Heart left ventricle (tissue), 16 donors: ENCODE measurements around the gene C2CD4B. TPM values are rescaled to one million over a fixed set of nuclear protein-coding genes. Genes with fewer than 3 reads are reported as not detected.

Experiments
- ATAC-seq, 4 donors: fragments of 200-7000 bp; cut with Tn5 transposase; one replicate each; pipeline ENCODE4 v1.9.1; 2020 to 2022; ENCODE audit warnings: moderate library complexity in 4 of 4, mild to moderate bottlenecking in 3 of 4, moderate number of reproducible peaks in 1 of 4
- DNase-seq, 5 donors: peaks; one replicate each; pipeline ENCODE4 v3.0.0-alpha.2; 2020
- H3K27ac ChIP-seq, 12 donors: fragments of 200-600 bp; sonication (generic) in 4 of 12; one replicate each; pipeline versions ENCODE4 v1.5.0 to v1.8.0; 2016 to 2022; ENCODE audit warnings: mild to moderate bottlenecking in 2 of 12
- H3K27me3 ChIP-seq, 9 donors: fragments of 200-600 bp; sonication (generic) in 2 of 9; one replicate each; pipeline versions ENCODE4 v1.5.1 to v1.8.0; 2016 to 2022; ENCODE audit warnings: mild to moderate bottlenecking in 3 of 9
- H3K36me3 ChIP-seq, 9 donors: fragments of 200-600 bp; sonication (generic) in 2 of 9; one replicate each; pipeline versions ENCODE4 v1.5.0 to v1.8.0; 2018 to 2022; ENCODE audit warnings: mild to moderate bottlenecking in 2 of 9
- H3K4me1 ChIP-seq, 12 donors: fragments of 200-600 bp; sonication (generic) in 4 of 12; one replicate each; pipeline versions ENCODE4 v1.5.0 to v1.8.0; 2016 to 2022; ENCODE audit warnings: mild to moderate bottlenecking in 3 of 12
- H3K4me3 ChIP-seq, 12 donors: fragments of 200-600 bp; sonication (generic) in 4 of 12; one replicate each; pipeline versions ENCODE4 v1.5.0 to v1.8.0; 2017 to 2022; ENCODE audit warnings: mild to moderate bottlenecking in 9 of 12, moderate library complexity in 4 of 12
- H3K9me3 ChIP-seq, 12 donors: fragments of 200-600 bp; sonication (generic) in 4 of 12; one replicate each; pipeline versions ENCODE4 v1.5.0 to v1.8.0; 2016 to 2022; ENCODE audit warnings: mild to moderate bottlenecking in 1 of 12
- POLR2A ChIP-seq, 2 donors: fragments of 450-650 bp; IDR thresholded peaks; one replicate each; pipeline ENCODE4 v1.6.1; 2017; ENCODE audit warnings: antibody characterized with exemption in 2 of 2, mild to moderate bottlenecking in 2 of 2, moderate library complexity in 2 of 2
- WGBS, 4 donors: extraction: QIAGEN DNeasy Blood & Tissue Kit in 2 of 4; methylation state at CpG; one replicate each; pipeline versions ENCODE4 v1.1.5 to v1.1.7; 2013 to 2018; 5-methylcytosine and 5-hydroxymethylcytosine counted together
- intact Hi-C, 10 donors: fragments of 100-400 bp; cut with DNase I; formaldehyde crosslinking; loops; one replicate each; pipeline versions ENCODE4 v1.11.1 to v1.14.2; 2022
- polyA plus RNA-seq, 2 donors: library from polyadenylated mRNA; stranded (reverse); fragments of 200-250 nt; gene quantifications; one replicate each; pipeline ENCODE4 v1.2.3, GENCODE V29; 2013
- total RNA-seq, 9 donors: library from RNA; depleted of rRNA in 2 of 9; stranded (reverse); fragments of >200 nt in 2 of 9; fragmentation: NEBNext Ultra II Directional in 3 of 9; extraction: Animal tissue kit (Norgen Biotek cat#: 25700) in 3 of 9; gene quantifications; one replicate each; pipeline versions ENCODE4 v1.1.0 to v1.2.4, GENCODE V29; 2016 to 2023
- TF ChIP-seq, protein P1 (sequence below), 12 donors: fragments of 200-600 bp; sonication (generic) in 4 of 12; IDR thresholded peaks; one replicate each; pipeline versions ENCODE4 v1.5.0 to v1.8.0; 2018 to 2022; ENCODE audit warnings: antibody characterized with exemption in 12 of 12, mild to moderate bottlenecking in 5 of 12
- donor health status: ischemic (EF 13 %, LVEDD 7.1; RV severe dilation, severe dysfunction).
- donor health status: healthy with polysubstance abuse.
- donor health status: DM: no; HTN: yes; CAD: no.
- donor health status: DM: no; HTN: no; CAD: no.
- donor health status: ischemic (EF 25% LVEDD 6.9; RV normal size, moderate dysfunction).
- donor health status: ischemic (EF 25% LVEDD 5.7; RV mildly dilated, moderate dysfunction).
- donor health status: healthy.
- donor health status: DM: yes; HTN: yes; CAD: no.
- donor health status: ischemic (EF 35%, LVEDD 5.7; RV mildly dilated, moderate dysfunction).
- donor health status: nonischemic (EF 11% LVEDD 7.7; RV severe dilation, severe dysfunction).
- donor health status: DM: yes; HTN: yes; CAD: no.
- donor health status: PGD.
- donor health status: ischemic (EF 29% LVEDD 5.4; RV normal size, mild dysfunction).
- donor health status: nonischemic (EF 23%, LVEDD 6.1; RV moderate dilation, normal function).

C2CD4B gene
- total and polyA plus RNA-seq, 11 donors, result 0.65 to 8.4 (median 2.0) TPM

GRCh38 chr15:62141643-62142588 lies 23.2 kb downstream of the C2CD4B start:
- Histone ChIP-seq H3K4me1 (no peaks in the 10 kb centered on the region), H3K27me3 (no peaks in the 10 kb centered on the region), H3K27ac (no peak overlapping the region), H3K36me3 (no peaks in the 10 kb centered on the region), H3K4me3 (no peak overlapping the region), H3K9me3 (no peaks in the 10 kb centered on the region)
- intact Hi-C loops, result no loop called here
- ATAC-seq (no peak), DNase-seq (no peak)
- 67 to 73% (median 72%) methylated on average over 5 of the region's 5 CpGs for WGBS, 4 donors
- no peak for TF ChIP-seq POLR2A (IDR thresholded peaks at IDR 0.05)
- TF ChIP-seq, protein P1, sequence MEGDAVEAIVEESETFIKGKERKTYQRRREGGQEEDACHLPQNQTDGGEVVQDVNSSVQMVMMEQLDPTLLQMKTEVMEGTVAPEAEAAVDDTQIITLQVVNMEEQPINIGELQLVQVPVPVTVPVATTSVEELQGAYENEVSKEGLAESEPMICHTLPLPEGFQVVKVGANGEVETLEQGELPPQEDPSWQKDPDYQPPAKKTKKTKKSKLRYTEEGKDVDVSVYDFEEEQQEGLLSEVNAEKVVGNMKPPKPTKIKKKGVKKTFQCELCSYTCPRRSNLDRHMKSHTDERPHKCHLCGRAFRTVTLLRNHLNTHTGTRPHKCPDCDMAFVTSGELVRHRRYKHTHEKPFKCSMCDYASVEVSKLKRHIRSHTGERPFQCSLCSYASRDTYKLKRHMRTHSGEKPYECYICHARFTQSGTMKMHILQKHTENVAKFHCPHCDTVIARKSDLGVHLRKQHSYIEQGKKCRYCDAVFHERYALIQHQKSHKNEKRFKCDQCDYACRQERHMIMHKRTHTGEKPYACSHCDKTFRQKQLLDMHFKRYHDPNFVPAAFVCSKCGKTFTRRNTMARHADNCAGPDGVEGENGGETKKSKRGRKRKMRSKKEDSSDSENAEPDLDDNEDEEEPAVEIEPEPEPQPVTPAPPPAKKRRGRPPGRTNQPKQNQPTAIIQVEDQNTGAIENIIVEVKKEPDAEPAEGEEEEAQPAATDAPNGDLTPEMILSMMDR (IDR thresholded peaks at IDR 0.05), result no peak

- DNase-seq, result no peak
- TF ChIP-seq, protein P1 (IDR thresholded peaks at IDR 0.05), result no peak
- TF ChIP-seq POLR2A (IDR thresholded peaks at IDR 0.05), result no peak
These were observed 23.9 kb downstream of the C2CD4B start for GRCh38 chr15:62141200-62141599.

GRCh38 chr15:62138124-62138523 lies 27.0 kb downstream of the C2CD4B start:
- peaks cover 0 to 6% (median 0%) of the 10 kb centered on the region in 12 donors for H3K4me1 ChIP-seq
- intact Hi-C loops, result loop anchor here in 1 of 10 donors (10.0 kb wide), 1 partner anchor 97 kb away; no protein-coding TSS in a partner anchor
- 65 to 71% (median 68%) methylated on average over 5 of the region's 5 CpGs for WGBS, 4 donors
- DNase-seq, result no peak
- no peak overlapping the region for H3K27ac ChIP-seq
- ATAC-seq, result peak in 1 of 4 donors; percentile 16
- H3K9me3 ChIP-seq, result no peaks in the 10 kb centered on the region
- H3K36me3 ChIP-seq, result no peaks in the 10 kb centered on the region
- no peak overlapping the region for H3K4me3 ChIP-seq
- H3K27me3 ChIP-seq, result no peaks in the 10 kb centered on the region
- TF ChIP-seq, protein P1 (IDR thresholded peaks at IDR 0.05), result no peak
- TF ChIP-seq POLR2A (IDR thresholded peaks at IDR 0.05), result no peak

More at GRCh38 chr15:62141200-62141599, 23.9 kb downstream of the C2CD4B start:
- 86 to 96% (median 89%) methylated on average over 1 of the region's 1 CpG for WGBS, 4 donors
- Histone ChIP-seq H3K27me3 (no peaks in the 10 kb centered on the region), H3K27ac (no peak overlapping the region), H3K4me1 (no peaks in the 10 kb centered on the region), H3K9me3 (no peaks in the 10 kb centered on the region), H3K36me3 (no peaks in the 10 kb centered on the region), H3K4me3 (no peak overlapping the region)
- ATAC-seq, result no peak
- intact Hi-C loops, result no loop called here
